ENCODE data around the gene ATP13A3. TPM values are rescaled to one million over a fixed set of nuclear protein-coding genes. Genes with fewer than 3 reads are reported as not detected.

The ATP13A3 gene
- total and polyA plus RNA-seq, 2 donors (not counting 1 experiment from before 2014, with no cell fraction given) = 222 to 285 TPM

DNA sequence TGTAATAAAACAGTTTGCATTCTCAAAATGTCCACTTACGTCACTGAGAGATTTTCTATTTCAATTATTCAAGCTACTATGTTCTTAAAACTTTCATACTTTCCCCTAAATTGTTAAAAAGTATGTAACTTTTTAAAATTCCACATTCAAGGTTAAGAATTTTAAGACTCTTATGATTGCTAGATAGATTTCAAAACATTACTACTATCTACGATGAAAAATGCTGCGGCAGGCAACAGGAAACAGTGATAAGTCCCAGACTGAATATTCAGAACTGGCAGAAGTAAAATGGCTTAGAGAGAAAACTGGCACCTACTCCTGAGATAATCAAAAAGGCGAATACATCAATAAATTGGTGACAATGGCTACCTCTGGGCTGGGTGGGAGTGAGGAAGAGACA is 16.2 kb downstream of the ATP13A3 start:
- Histone ChIP-seq H3K4me2 (ENCODE audit: extremely low read depth, insufficient read depth, low read length) (no peak overlapping the region), H3K36me3 (ENCODE audit: control insufficient read depth, insufficient read depth, low read length) (no peaks in the 10 kb centered on the region), H3K4me1 (ENCODE audit: control insufficient read depth, extremely low read depth, insufficient read depth, low read length) (peaks cover 3% of the 10 kb centered on the region), H4K20me1 (ENCODE audit: control insufficient read depth, extremely low read depth, insufficient read depth, low read length) (peaks cover 6% of the 10 kb centered on the region), H2AFZ (ENCODE audit: low read length) (no peak overlapping the region), H3K9me3 (ENCODE audit: control insufficient read depth, insufficient read depth, low read depth, low read length) (no peaks in the 10 kb centered on the region), H3K9ac (ENCODE audit: insufficient read depth, low read length) (no peak overlapping the region), H3K4me3 (replicated peaks in 1 of 4; ENCODE audit: control extremely low read depth in 1 of 4, insufficient read depth in 1 of 4, low read depth in 3 of 4, low read length in 4 of 4) (no peak overlapping the region), H3K27me3 (ENCODE audit: control insufficient read depth, insufficient read depth, low read length) (no peaks in the 10 kb centered on the region), H3K27ac (ENCODE audit: insufficient read depth, low read length) (no peak overlapping the region), H3K79me2 (ENCODE audit: control insufficient read depth, insufficient read depth, low read length) (peaks cover 97% of the 10 kb centered on the region)
- TF ChIP-seq, protein P1, sequence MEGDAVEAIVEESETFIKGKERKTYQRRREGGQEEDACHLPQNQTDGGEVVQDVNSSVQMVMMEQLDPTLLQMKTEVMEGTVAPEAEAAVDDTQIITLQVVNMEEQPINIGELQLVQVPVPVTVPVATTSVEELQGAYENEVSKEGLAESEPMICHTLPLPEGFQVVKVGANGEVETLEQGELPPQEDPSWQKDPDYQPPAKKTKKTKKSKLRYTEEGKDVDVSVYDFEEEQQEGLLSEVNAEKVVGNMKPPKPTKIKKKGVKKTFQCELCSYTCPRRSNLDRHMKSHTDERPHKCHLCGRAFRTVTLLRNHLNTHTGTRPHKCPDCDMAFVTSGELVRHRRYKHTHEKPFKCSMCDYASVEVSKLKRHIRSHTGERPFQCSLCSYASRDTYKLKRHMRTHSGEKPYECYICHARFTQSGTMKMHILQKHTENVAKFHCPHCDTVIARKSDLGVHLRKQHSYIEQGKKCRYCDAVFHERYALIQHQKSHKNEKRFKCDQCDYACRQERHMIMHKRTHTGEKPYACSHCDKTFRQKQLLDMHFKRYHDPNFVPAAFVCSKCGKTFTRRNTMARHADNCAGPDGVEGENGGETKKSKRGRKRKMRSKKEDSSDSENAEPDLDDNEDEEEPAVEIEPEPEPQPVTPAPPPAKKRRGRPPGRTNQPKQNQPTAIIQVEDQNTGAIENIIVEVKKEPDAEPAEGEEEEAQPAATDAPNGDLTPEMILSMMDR (conservative IDR thresholded peaks at IDR 0.05 in 1 of 2, IDR thresholded peaks at IDR 0.05 in 1 of 2; ENCODE audit: low read depth in 1 of 2, low read length in 2 of 2) = no peak
- TF ChIP-seq EZH2 (IDR thresholded peaks at IDR 0.05; ENCODE audit: low read length, missing control alignments) = no peak
- no peak for DNase-seq (ENCODE audit: low read depth in 2 of 2)

DNA sequence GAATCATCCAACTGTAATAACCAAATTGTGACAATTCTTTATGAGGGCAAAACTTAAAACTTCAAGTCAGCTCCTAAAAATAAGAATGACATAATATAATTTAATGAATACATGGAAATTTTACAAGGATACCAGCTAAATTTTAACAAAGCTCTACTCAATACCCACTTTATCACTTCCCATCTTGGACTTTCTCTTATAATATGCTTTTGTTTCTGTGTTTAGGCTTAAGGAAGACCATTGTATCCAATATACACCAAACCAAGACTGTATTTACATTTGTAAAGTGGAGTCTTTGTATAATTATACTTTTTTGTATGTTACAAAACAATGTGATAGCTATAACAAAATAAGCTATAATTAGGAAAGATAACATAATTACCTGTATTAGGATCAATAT is 16.8 kb downstream of the ATP13A3 start:
- H4K20me1 ChIP-seq (ENCODE audit: control insufficient read depth, extremely low read depth, insufficient read depth, low read length) = no peaks in the 10 kb centered on the region
- TF ChIP-seq, protein P1 (conservative IDR thresholded peaks at IDR 0.05 in 1 of 2, IDR thresholded peaks at IDR 0.05 in 1 of 2; ENCODE audit: low read depth in 1 of 2, low read length in 2 of 2) = no peak
- TF ChIP-seq EZH2 (IDR thresholded peaks at IDR 0.05; ENCODE audit: low read length, missing control alignments) = no peak
- no peaks in the 10 kb centered on the region for H3K36me3 ChIP-seq (ENCODE audit: control insufficient read depth, insufficient read depth, low read length)
- no peaks in the 10 kb centered on the region for H3K4me1 ChIP-seq (ENCODE audit: control insufficient read depth, extremely low read depth, insufficient read depth, low read length)
- no peak overlapping the region for H3K27ac ChIP-seq (ENCODE audit: insufficient read depth, low read length)
- H2AFZ ChIP-seq (ENCODE audit: low read length) = no peak overlapping the region
- H3K79me2 ChIP-seq (ENCODE audit: control insufficient read depth, insufficient read depth, low read length) = peaks cover 97% of the 10 kb centered on the region
- H3K9ac ChIP-seq (ENCODE audit: insufficient read depth, low read length) = no peak overlapping the region
- no peaks in the 10 kb centered on the region for H3K27me3 ChIP-seq (ENCODE audit: control insufficient read depth, insufficient read depth, low read length)
- no peak overlapping the region for H3K4me3 ChIP-seq (replicated peaks in 1 of 4; ENCODE audit: control extremely low read depth in 1 of 4, insufficient read depth in 1 of 4, low read depth in 3 of 4, low read length in 4 of 4)
- no peaks in the 10 kb centered on the region for H3K9me3 ChIP-seq (ENCODE audit: control insufficient read depth, insufficient read depth, low read depth, low read length)
- H3K4me2 ChIP-seq (ENCODE audit: extremely low read depth, insufficient read depth, low read length) = no peak overlapping the region
- DNase-seq (ENCODE audit: low read depth in 2 of 2) = no peak

DNA sequence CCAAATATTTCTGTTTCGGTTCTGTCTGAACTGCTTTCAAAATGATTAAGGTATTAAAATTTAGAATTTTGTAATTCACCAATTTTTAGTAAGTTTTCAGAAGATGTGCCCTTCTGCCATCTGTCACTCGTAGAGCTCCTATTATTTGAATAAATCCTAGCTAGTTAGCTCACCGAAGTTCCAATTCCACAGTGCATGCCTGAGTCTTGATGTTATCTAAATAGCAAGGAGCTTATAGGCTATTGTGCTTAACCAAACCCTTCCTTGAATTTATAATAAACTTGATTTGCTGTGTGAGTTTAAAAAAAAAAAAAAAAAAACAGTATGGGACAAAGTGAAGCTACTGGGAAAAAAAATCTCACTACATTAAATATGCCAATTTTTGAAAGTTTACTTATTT is 18.7 kb downstream of the ATP13A3 start:
- Histone ChIP-seq H3K36me3 (ENCODE audit: control insufficient read depth, insufficient read depth, low read length) (no peaks in the 10 kb centered on the region), H3K9me3 (ENCODE audit: control insufficient read depth, insufficient read depth, low read depth, low read length) (no peaks in the 10 kb centered on the region), H3K79me2 (ENCODE audit: control insufficient read depth, insufficient read depth, low read length) (peaks cover 97% of the 10 kb centered on the region), H3K27ac (ENCODE audit: insufficient read depth, low read length) (no peak overlapping the region), H3K4me2 (ENCODE audit: extremely low read depth, insufficient read depth, low read length) (no peak overlapping the region), H3K27me3 (ENCODE audit: control insufficient read depth, insufficient read depth, low read length) (no peaks in the 10 kb centered on the region), H3K4me1 (ENCODE audit: control insufficient read depth, extremely low read depth, insufficient read depth, low read length) (no peaks in the 10 kb centered on the region), H2AFZ (ENCODE audit: low read length) (no peak overlapping the region), H4K20me1 (ENCODE audit: control insufficient read depth, extremely low read depth, insufficient read depth, low read length) (no peaks in the 10 kb centered on the region), H3K9ac (ENCODE audit: insufficient read depth, low read length) (no peak overlapping the region), H3K4me3 (replicated peaks in 1 of 4; ENCODE audit: control extremely low read depth in 1 of 4, insufficient read depth in 1 of 4, low read depth in 3 of 4, low read length in 4 of 4) (no peak overlapping the region)
- DNase-seq (ENCODE audit: low read depth in 2 of 2) = peak in 1 of 2 donors; percentile 73
- TF ChIP-seq, protein P1 (conservative IDR thresholded peaks at IDR 0.05 in 1 of 2, IDR thresholded peaks at IDR 0.05 in 1 of 2; ENCODE audit: low read depth in 1 of 2, low read length in 2 of 2) = no peak
- TF ChIP-seq EZH2 (IDR thresholded peaks at IDR 0.05; ENCODE audit: low read length, missing control alignments) = no peak
